Ramos (cell line): ENCODE measurements around the gene FABP7.

ENCODE experiments used
- in situ Hi-C: fragments of 300-500 bp; cut with MboI; formaldehyde crosslinking; loops from one replicate; pipeline ENCODE4 v1.14.3; 2022; ENCODE audit warnings: low sequenced_read_pairs; ENCODE audit not compliant: unreplicated experiment

Gene FABP7

DNA sequence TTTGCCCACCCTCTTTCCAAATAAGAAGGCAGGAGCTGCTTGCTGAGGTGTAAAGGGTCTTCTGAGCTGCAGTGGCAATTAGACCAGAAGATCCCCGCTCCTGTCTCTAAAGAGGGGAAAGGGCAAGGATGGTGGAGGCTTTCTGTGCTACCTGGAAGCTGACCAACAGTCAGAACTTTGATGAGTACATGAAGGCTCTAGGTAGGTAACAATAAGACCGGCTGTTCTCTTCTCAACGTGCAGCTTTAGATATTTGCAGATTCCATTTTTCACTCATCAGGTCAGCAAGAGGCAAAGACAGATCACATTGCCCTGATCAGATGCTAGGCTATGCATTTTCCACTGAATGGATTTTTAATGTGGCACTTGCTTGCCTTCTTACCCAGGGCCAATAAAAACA, at the start of gene FABP7:
FABP7 (plus strand) TSS at position 50 of the 400 bp plus-strand sequence; CDS start at position 129, 79 bp downstream.
- in situ Hi-C loops = no loop called here

DNA sequence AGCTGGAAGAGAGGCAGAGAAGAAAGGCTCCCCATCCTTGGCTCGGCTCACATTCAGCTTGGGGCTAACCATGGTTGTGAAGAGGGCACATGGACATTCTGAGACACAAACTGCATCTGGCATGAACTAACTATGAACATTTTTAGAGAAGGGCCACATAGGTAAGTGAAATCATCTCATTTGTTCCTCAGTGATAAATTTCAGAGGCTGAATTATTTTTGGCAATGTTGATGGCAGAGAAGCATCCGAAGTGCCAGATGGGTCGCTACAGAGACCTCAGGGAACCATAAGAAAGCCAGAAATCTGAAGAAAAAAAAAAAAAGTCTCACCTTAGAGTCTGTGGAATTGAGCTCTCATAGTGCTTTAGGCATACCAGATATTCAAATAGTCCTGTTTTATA, 49.2 kb upstream of the FABP7 start:
- in situ Hi-C loops = loop anchor here (25.0 kb wide), 1 partner anchor 107 kb away; no protein-coding TSS in a partner anchor

DNA sequence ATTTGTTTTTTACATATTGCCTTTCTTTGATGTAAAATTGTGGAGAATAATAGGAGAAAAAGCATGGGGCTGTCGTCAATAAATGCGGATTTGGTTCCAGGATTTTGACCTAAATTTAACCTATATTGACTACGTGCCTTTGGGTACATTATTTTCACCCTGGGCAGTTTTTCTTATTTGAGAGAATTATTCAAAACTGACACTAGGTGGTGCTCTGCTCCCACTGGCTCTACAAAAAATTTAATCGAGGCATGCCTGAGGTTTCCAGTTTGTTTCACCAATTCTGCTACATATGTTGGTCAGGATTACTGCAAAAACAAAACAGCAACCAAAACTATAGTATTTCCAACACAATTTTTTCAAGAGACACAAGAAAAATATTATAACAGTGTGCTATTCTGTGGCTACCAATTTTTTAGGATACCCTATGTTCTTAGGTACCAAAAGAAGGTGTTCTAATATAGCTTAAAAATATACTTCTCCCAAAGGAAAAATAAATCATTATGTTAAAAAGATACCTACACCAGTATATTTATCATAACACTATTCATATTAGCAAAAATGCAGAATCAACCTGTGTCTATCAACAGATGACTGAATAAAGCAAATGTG, 48.6 kb upstream of the FABP7 start:
- in situ Hi-C loops = loop anchor here (25.0 kb wide), 1 partner anchor 106 kb away; no protein-coding TSS in a partner anchor

DNA sequence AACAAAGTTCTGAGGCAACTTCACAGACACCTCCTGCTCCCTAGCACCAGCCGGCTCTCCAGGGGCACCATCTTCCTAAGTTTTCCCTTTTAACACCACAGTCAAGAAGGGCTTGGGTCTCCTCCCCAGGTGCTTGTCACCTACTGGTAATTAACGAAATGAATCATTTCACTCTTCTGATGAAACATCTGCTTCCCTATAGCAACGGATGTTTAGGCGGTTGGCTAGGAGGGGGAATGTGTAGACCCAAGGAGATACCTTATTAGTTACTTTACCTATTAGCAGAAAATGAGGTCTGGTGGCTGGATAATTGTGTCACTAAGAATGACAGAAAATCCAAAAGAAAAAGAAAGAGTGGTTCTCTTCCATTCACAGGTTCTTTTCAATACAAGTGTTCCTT, 46.3 kb upstream of the FABP7 start:
- in situ Hi-C loops = loop anchor here (25.0 kb wide), 1 partner anchor 104 kb away; no protein-coding TSS in a partner anchor

DNA sequence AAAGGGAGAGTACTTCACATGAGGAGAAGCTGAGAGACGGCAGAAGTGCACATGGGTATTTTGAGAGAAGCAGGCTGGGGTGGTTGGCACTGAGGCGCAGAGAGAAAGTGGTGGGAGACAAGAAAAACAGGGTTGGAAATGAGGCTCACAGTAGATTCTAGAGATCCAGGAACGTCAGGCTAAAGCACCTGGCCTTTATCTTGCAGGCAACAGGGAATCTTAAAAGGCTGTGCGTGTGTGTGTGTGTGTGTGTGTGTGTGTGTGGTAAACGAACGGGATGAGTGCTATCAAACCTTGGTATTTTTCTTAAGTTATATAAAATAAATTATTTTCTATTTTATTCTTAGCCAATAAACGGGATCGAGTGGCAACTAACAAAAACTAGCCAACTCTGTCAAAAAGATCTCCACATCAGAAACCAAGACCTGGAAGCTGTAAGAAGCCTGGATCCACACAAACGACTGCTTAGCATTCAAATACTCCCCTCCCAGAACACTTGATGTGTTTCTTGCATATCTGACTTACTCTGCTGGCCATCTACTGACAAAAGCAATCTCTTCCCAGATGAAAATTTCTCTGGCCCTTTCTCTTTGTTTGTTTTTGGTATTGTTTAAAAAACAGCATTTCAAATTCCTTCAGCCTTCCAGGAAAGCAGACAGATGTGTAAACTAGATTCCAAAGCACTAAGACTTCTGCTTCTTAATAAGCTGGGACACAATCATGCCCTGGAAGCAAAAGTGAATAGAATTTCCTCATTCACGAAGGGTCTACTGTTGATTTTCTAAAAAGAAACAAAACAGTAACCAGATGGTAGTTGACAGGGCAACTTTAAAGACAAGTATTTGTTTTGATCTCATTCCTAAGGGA, 44.8 kb upstream of the FABP7 start:
- in situ Hi-C loops = loop anchor here (25.0 kb wide), 1 partner anchor 103 kb away; no protein-coding TSS in a partner anchor

DNA sequence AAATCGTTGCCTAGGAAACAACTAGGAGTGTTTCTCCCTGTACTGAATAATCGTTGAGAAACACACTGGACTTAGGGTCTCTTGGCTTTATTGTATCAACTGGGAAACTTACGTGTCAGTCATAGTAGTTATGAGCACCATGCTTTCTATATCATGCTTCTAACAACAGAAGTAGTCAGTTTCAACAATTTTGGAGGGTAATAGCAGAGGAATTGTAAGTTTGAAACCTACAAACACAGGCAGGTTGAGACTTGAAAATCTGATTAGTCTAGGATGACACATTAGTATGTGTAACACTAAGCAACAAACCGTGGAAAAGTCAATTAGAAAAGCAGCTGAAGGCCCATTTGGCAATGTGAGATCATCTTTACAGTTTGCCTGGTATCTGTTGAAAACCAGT, 43.9 kb upstream of the FABP7 start:
- in situ Hi-C loops = loop anchor here (25.0 kb wide), 1 partner anchor 102 kb away; no protein-coding TSS in a partner anchor

DNA sequence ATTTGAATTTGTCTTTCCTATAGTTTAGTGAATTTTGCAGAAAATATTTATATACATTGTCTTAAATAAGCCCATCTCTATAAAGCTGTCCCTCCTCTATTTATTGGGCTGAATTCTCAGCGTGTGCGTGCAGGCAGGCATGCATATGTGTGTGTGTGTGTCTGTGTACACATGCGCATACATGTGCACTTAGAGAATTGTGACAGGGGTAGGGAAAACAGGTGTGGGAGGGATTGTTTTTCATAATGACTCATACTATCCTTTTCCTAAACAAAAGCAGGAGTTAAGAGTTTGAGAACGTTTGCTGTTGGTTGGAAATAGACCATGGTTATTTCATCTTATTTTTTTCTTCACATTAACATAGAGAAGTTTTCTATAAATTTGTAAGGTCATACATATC, 43.4 kb upstream of the FABP7 start:
- in situ Hi-C loops = loop anchor here (25.0 kb wide), 1 partner anchor 101 kb away; no protein-coding TSS in a partner anchor

DNA sequence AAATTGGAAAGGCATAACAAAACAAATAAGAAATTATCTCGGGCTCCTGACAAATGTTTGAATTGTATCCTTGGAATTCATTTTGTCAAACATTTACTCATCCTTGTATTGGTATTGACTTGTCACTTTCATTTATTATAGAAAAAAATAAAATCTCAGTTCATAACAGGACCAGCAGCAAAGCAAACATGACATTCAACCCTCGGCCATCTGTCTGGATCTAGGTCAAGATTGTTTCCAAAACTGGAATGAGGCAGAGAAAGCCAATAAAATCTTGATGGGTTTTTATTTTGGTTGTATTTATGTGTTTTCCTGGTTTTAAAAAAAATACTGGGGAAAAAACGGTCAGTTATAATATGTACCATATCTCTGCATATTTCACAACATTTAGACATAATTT, 42.9 kb upstream of the FABP7 start:
- in situ Hi-C loops = loop anchor here (25.0 kb wide), 1 partner anchor 101 kb away; no protein-coding TSS in a partner anchor

DNA sequence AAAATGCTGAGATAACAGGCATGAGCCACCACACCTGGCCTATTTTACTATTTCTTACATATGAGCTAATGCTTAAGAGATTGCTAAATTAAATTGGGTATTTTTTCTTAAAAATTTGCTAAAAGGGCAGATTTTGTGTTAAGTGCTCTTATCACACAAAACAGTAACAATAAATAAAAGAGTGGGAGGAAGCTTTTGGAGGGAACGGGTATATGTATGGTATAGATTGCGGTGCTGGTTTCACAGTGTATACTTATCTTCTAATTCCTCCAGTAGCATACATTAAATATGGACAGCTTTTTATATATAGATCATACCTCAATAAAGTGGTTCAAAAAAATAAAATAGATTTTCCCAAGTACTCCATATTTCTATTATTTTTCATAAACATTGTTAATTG, 39.4 kb upstream of the FABP7 start:
- in situ Hi-C loops = loop anchor here (25.0 kb wide), 1 partner anchor 97 kb away; no protein-coding TSS in a partner anchor

DNA sequence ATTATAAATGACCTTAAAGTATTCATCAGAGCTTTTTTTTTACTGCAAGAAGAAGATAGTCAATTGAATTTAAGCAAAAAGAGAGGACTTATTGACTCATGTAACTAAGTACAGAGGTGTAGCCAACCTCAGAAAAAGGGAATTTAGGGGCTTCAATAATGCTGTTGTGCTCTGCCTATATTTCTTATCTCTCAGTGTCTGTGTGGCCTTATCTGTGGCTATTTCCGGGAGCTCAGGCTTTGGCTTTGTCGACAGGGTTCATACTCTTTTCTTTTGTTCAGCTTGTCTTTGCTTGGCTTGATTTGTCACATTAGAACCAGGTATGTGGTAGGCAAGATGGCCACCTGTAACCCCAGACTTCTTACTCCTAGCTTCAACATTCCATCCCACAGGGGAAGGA, 38.6 kb upstream of the FABP7 start:
- in situ Hi-C loops = loop anchor here (25.0 kb wide), 1 partner anchor 96 kb away; no protein-coding TSS in a partner anchor

DNA sequence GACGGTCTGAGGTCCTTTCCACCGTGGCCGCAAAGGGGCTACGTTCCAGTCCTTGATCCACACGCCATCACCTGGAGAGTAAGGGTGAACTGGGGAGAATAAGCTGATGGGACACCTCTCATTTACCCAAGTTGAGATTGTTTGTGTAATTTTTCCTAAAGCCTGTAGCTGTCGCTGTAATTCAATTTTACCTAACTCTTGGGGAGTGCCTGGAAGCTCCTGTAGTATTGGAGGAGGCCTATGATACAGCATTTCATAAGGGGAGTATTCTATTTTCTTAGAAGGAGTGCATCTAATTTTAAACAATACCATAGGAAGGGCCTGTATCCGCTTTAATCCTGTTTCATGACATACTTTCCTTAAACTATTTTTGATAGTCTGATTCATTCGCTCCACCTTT, 35.3 kb upstream of the FABP7 start:
- in situ Hi-C loops = loop anchor here (25.0 kb wide), 1 partner anchor 93 kb away; no protein-coding TSS in a partner anchor

DNA sequence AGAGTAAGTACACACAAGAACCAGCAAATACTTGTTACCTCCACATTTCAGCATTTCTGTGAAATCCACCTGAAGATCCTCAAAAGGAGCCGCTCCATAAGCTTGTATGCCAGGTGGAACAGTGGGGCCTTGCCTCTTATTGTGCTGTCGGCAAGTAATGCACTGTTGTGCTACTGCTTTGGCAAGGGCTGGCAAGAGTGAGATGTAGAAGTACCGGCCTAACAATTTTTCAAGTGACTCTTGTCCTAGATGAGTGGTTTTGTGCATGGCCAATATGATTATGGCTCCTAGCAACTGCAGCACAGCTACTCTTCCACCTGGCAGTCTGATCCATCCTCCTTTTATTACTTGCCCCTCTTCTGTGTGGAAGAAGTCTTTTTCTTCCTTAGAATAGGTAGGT, 34.7 kb upstream of the FABP7 start:
- in situ Hi-C loops = loop anchor here (25.0 kb wide), 1 partner anchor 92 kb away; no protein-coding TSS in a partner anchor

DNA sequence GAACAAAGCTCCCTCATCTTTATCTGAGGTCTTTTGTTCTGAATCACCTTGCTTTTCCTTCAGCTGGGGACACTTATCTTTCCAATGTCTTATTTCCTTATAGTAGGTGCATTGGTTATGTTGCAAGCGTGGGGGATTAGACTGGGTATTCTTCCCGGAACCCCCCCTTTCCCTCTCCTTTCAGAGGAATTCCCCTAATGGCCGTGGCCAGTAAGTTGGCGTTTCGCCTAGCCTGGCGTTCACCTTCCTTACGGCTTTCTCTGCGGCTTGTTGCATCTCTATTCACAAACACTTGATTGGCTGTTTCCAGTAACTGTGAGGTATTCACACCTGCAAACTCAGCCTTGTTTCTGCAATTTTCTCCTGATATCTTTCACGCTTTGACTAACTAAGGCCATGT, 32.8 kb upstream of the FABP7 start:
- in situ Hi-C loops = loop anchor here (25.0 kb wide), 1 partner anchor 91 kb away; no protein-coding TSS in a partner anchor

DNA sequence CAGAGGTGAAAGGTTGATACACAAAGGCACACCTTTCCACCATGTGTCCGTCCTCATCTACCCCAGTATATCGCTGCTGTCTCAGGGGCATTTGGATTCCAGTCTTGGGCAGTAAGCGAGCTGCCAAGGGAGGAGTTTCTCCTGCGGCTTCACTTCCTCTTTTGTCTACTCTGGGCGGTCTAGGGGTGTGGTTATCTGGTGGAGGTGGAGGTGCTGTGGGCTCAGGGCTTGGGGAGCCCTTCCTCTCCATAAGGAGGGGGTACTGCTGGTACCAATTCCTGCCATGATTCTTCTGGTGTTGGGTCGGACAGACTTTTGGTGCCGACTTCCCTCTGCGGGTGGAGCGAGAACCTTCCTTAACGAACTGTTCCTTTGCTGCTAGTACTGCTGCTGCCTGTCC, 31.9 kb upstream of the FABP7 start:
- in situ Hi-C loops = loop anchor here (25.0 kb wide), 1 partner anchor 90 kb away; no protein-coding TSS in a partner anchor

DNA sequence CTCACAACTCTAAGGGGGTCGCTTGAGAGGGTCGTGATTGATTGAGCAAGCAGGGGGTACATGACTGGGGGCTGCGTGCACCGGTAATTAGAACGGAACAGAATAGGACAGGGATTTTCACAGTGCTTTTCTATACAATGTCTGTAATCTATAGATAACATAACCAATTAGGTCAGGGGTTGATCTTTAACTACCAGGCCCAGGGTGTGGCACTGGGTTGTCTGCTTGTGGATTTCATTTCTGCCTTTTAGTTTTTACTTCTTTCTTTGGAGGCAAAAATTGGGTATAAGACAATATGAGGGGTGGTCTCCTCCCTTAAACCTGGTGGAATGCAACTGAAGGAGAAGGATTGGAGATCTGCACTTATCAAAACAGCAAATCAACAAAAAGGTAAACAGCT, 30.6 kb upstream of the FABP7 start:
- in situ Hi-C loops = loop anchor here (25.0 kb wide), 1 partner anchor 88 kb away; no protein-coding TSS in a partner anchor

DNA sequence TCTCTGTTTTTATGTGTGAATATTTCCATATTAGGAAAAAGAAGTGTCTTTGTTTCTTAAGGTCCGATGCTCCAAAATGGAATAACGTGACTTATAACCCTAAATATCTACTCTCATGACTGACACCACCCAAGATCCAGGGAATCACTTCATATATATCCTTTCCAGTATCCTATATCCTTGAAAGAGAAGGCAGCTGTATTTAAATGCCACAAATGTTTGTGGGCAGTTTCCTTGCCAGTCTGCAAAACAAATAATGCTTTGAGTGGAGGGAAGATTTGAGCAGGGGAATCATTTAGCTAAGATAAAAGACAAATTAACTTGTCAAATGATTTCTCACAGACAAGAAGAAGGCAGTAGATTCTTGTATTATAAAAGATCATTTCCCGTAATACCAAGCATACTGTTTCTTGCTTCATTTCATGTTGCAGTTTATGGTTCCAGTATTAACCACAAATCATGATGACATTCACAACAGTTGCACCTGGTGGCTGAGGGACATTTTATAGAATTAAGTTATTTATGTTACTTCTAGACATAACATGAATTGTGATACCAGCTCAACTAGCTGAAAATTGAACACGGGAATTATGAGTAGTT, 30.0 kb upstream of the FABP7 start:
- in situ Hi-C loops = loop anchor here (25.0 kb wide), 1 partner anchor 88 kb away; no protein-coding TSS in a partner anchor

DNA sequence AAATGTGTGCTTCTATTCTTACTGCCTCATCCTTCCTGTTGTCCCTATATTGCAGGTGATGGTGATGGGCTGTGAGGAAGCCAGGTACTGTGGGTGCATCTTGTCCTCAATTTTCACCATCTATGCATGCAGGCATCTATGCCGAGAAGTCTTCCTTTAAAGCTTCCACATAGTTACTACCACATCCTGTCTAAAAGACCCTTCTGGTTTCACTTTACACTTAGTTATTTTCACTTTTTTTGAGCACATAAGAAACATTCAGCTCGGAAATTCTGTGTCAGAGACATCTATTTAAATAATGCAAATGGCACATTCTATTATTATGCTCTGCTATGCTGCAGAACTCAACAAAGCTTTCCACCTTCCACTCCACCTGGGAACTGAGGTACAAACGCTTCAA, 28.2 kb upstream of the FABP7 start:
- in situ Hi-C loops = no loop called here

DNA sequence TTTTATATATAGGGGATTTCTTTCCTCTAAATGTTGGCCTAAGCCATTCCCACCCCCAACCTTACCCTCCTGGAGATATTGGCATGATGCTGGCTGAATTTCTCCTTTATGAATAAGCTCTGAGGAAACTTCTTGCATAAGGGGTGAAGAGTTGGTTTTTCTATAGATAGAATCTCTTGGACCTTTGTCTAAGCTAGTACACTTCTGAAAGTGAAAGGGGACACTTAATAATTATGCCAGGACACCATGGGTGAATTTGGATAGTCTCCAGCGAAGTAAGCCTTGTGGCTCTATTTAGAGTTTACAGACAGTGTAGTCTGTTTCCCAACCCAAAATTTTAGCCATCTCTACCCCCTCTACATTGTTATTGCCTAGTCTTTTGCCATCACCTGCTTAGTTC, 27.1 kb upstream of the FABP7 start:
- in situ Hi-C loops = no loop called here

DNA sequence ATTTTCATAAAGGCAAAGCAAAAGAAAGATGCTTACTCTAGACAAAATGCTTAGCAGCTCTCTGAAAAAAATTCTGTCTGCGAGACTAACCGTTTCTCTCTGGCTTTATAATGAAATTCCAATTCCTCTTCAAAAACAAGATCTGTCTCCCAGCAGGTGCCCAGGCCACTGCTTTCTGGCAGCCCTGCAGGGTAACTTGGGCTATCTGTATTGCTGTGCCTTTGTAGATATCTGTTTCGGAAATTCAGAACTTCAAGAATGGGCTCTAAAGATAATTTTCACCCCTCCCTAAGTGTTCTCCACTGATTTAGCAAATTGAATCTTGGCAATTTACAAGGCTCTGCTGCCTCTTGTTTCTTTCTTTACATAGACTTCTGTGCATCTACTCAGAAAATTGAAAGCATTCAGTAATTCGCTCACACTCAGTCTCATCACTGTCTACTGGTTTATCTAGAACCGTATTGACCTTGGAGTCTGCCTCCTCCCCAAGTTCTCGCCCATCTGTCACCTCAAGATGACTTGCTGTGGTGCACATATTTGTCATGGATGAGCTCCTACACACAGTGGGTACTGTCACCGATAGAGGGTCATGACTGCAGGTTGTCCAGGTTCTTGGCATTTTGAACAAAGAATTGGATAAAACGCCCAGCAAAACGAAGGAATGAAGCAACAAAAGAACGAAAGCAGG, 26.4 kb upstream of the FABP7 start:
- in situ Hi-C loops = no loop called here

DNA sequence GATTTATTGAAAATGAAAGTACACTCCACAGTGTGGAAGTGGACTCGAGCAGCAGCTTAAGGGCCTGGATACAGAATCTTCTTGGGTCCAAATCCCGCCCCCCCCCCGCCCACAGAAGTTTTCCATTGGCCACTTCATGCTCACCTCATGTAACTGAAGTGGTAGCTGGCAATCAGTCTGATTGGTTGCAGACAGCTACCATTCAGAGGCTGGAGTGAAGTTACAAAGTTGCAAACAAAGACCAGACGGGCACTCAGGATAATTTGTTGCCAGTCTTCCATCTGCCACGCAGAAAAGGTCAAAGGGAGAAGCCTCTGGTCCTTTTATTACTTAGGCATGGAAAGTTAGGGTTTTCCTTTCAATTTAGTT, 25.8 kb upstream of the FABP7 start:
- in situ Hi-C loops = no loop called here
